Upper lobe of left lung (tissue), 6 donors: ENCODE data around the gene PLXNA2. TPM values are rescaled to one million over a fixed set of nuclear protein-coding genes. Genes with fewer than 3 reads are reported as not detected.

Experiments
- ATAC-seq, 2 donors: fragments of 200-7000 bp; cut with Tn5 transposase; one replicate each; pipeline ENCODE4 v1.9.1; 2022; ENCODE audit warnings: mild to moderate bottlenecking in 2 of 2, moderate library complexity in 2 of 2; ENCODE audit not compliant: low FRiP score in 2 of 2
- DNase-seq, 2 donors: peaks; one replicate each; pipeline ENCODE4 v3.0.0-alpha.2; 2019 to 2020
- H3K27ac ChIP-seq, 4 donors: fragments of 200-600 bp; sonication (generic); one replicate each; pipeline ENCODE4 v1.5.1; 2016 to 2019
- H3K27me3 ChIP-seq, 4 donors: fragments of 200-600 bp; sonication (generic); one replicate each; pipeline ENCODE4 v1.5.1; 2017 to 2019
- H3K36me3 ChIP-seq, 4 donors: fragments of 200-600 bp; sonication (generic); one replicate each; pipeline ENCODE4 v1.5.1; 2016 to 2019
- H3K4me1 ChIP-seq, 4 donors: fragments of 200-600 bp; sonication (generic); one replicate each; pipeline ENCODE4 v1.5.1; 2018 to 2019
- H3K4me3 ChIP-seq, 4 donors: fragments of 200-600 bp; sonication (generic); one replicate each; pipeline ENCODE4 v1.5.1; 2017 to 2019; ENCODE audit warnings: mild to moderate bottlenecking in 2 of 4, moderate library complexity in 1 of 4
- H3K9me3 ChIP-seq, 4 donors: fragments of 200-600 bp; sonication (generic); one replicate each; pipeline ENCODE4 v1.5.1; 2018 to 2019
- EP300 ChIP-seq, 4 donors: sonication (generic); formaldehyde crosslinking; IDR thresholded peaks; one replicate each; pipeline ENCODE4 v1.5.1; 2017; ENCODE audit warnings: antibody characterized with exemption in 4 of 4, control low read depth in 2 of 4
- POLR2A ChIP-seq, 4 donors: fragments of 450-650 bp; IDR thresholded peaks; one replicate each; pipeline ENCODE4 v1.5.1; 2016 to 2017; ENCODE audit warnings: antibody characterized with exemption in 4 of 4, mild to moderate bottlenecking in 2 of 4
- POLR2AphosphoS5 ChIP-seq, 2 donors: sonication (generic); formaldehyde crosslinking; IDR thresholded peaks; one replicate each; pipeline ENCODE4 v1.5.1; 2017; ENCODE audit warnings: antibody characterized with exemption in 2 of 2
- WGBS, 2 donors: methylation state at CpG; one replicate each; pipeline ENCODE4 v1.1.5; 2017 to 2018; 5-methylcytosine and 5-hydroxymethylcytosine counted together
- total RNA-seq, 6 donors: library from RNA; depleted of rRNA in 4 of 6; stranded (reverse); fragments of >200 nt in 4 of 6; gene quantifications; one replicate each; pipeline versions ENCODE4 v1.1.0 to v1.2.1, GENCODE V29; 2016 to 2021
- TF ChIP-seq, protein P1 (sequence below), 6 experiments: fragments of 450-650 bp in 4 of 6; fragments of 200-600 bp in 2 of 6; sonication (generic) in 2 of 6; IDR thresholded peaks; one replicate each; pipeline ENCODE4 v1.5.1; 2016 to 2019; ENCODE audit warnings: antibody characterized with exemption in 6 of 6
- donor health status: DM: no; HTN: no; CAD: no; lungs with moderate emphysema.
- donor health status: DM: no; HTN: yes; CAD: no; lungs with severe emphysema.

PLXNA2 gene
- total RNA-seq, 6 donors from 2014 or later = 77.5 to 150 (median 101) TPM

DNA sequence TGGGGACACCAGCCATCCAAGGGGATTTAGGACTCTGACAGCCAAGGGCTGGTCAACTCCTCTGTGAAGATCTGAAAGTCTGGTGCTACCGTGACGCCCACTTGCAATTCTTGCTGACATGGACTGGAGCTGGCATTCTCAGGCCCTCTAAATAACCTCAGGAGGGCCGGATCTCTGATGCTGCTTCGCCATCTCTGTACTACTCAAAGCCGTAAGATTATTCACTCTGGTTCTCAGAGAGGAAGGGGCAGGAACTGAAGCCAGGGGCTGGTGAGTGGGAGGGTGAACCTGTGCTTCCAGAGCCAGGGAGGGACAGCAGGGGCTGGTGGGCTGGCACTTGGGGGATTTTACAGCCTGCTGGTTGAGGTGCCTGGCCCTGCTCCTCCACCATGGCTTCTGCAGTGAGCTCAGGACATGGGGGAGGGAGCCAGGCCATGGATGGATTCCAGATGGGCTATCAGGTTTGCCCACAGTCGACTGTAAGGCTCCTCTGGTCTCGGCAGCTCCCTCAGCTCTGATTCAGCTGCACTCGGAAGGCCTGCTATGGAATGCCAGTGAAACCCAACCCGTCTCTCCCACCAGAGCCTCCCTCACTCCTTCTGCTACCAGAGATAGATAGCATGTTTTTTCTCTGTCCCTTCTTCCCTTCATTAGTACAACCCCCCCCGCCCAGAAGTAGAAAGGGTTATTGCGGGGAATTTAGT lies 84.5 kb downstream of the PLXNA2 start:
- TF ChIP-seq EP300 (IDR thresholded peaks at IDR 0.05) (no peak), POLR2AphosphoS5 (IDR thresholded peaks at IDR 0.05) (no peak), POLR2A (IDR thresholded peaks at IDR 0.05) (no peak)
- TF ChIP-seq, protein P1, sequence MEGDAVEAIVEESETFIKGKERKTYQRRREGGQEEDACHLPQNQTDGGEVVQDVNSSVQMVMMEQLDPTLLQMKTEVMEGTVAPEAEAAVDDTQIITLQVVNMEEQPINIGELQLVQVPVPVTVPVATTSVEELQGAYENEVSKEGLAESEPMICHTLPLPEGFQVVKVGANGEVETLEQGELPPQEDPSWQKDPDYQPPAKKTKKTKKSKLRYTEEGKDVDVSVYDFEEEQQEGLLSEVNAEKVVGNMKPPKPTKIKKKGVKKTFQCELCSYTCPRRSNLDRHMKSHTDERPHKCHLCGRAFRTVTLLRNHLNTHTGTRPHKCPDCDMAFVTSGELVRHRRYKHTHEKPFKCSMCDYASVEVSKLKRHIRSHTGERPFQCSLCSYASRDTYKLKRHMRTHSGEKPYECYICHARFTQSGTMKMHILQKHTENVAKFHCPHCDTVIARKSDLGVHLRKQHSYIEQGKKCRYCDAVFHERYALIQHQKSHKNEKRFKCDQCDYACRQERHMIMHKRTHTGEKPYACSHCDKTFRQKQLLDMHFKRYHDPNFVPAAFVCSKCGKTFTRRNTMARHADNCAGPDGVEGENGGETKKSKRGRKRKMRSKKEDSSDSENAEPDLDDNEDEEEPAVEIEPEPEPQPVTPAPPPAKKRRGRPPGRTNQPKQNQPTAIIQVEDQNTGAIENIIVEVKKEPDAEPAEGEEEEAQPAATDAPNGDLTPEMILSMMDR (IDR thresholded peaks at IDR 0.05) = no peak
- Histone ChIP-seq H3K27ac (peak overlapping the region; percentile 22 to 80 (median 49)), H3K36me3 (no peaks in the 10 kb centered on the region), H3K9me3 (no peaks in the 10 kb centered on the region), H3K4me1 (peaks cover 56 to 85% (median 70%) of the 10 kb centered on the region in 4 donors), H3K27me3 (no peaks in the 10 kb centered on the region), H3K4me3 (no peak overlapping the region)
- no peak for DNase-seq
- 74 to 84% methylated on average over 11 of the region's 11 CpGs for WGBS, 2 donors
- ATAC-seq = peak in 1 of 2 donors; percentile 50

DNA sequence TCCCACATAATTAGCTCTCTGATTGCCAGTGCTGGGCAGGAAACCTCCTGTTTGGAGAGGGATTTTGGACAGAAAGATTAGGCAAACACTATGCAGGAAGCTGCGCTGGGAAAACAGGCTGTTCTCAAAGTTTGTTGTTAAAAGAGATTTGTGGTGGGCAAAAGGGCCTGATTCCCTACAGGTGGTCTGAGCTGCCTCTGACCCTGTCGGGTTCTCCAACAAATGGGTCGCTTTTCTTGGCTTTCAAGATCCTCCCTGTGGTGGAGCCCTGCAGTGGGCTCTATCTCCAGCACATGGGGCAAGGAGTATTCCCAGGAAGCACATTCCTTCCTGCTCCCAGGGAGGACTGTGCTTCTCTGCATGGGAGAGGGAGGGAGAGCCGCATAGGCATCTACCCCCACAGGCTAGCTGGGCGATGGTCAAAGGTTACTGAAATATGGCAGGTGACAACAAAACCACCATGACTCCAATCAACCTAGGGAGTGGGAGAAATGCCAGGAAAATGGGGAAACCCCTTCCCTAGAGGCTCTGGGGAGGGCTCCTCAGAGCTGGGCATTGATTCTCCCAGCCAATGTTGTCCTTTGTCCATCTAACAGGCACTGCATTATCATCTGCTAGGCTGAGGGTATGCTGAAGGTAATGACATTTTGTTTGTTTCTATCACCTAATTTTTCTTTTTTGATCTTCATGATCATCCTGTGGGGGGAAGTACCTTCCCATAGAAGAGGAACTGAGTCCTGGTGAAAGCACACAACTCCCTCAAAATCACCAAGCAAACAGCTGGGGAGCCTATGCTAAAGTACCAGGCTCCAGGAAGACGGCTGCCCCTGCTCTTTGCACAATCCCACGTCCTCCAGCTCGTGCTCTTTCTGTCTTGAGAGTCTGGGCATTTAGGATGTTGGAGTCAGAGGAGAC lies 85.3 kb downstream of the PLXNA2 start:
- TF ChIP-seq, protein P1 (IDR thresholded peaks at IDR 0.05) = no peak
- no peak for TF ChIP-seq POLR2A (IDR thresholded peaks at IDR 0.05)
- no peak for TF ChIP-seq POLR2AphosphoS5 (IDR thresholded peaks at IDR 0.05)
- TF ChIP-seq EP300 (IDR thresholded peaks at IDR 0.05) = no peak
- H3K36me3 ChIP-seq = no peaks in the 10 kb centered on the region
- H3K27ac ChIP-seq = peak overlapping the region in 3 of 4 donors; percentile 22 to 80 (median 52)
- WGBS, 2 donors = 38 to 55% methylated on average over 5 to 8 of the region's 8 CpGs
- H3K9me3 ChIP-seq = no peaks in the 10 kb centered on the region
- no peaks in the 10 kb centered on the region for H3K27me3 ChIP-seq
- no peak for ATAC-seq
- no peak overlapping the region for H3K4me3 ChIP-seq
- DNase-seq = no peak
- H3K4me1 ChIP-seq = peaks cover 64 to 85% (median 76%) of the 10 kb centered on the region in 4 donors

DNA sequence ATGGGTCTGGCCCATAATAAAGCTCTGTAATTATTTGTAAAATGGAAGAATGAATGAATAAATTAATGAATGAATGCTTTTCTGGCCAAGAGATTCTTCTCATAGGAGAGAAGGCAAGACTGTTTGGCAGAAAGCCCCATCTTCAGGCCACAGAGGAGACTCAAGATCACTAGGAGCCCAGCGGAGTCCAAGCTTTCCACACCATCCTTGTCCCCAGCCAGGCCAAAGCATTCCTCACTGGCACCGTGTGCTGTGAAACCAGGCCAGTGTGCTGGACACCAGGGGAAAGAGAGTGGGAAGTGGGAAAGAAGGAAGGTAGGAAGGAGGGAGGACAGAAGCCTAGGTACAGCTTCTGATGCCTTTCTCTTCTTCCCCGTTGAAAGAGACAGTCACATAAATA lies 86.4 kb downstream of the PLXNA2 start:
- no peak overlapping the region for H3K4me3 ChIP-seq
- ATAC-seq (no peak), DNase-seq (no peak)
- H3K9me3 ChIP-seq = no peaks in the 10 kb centered on the region
- TF ChIP-seq, protein P1 (IDR thresholded peaks at IDR 0.05) = no peak
- TF ChIP-seq EP300 (IDR thresholded peaks at IDR 0.05) = no peak
- no peak for TF ChIP-seq POLR2A (IDR thresholded peaks at IDR 0.05)
- TF ChIP-seq POLR2AphosphoS5 (IDR thresholded peaks at IDR 0.05) = no peak
- H3K4me1 ChIP-seq = peaks cover 60 to 85% (median 74%) of the 10 kb centered on the region in 4 donors
- H3K36me3 ChIP-seq = no peaks in the 10 kb centered on the region
- no peak overlapping the region for H3K27ac ChIP-seq
- WGBS, 2 donors = 69 to 79% methylated on average over 3 of the region's 3 CpGs
- H3K27me3 ChIP-seq = no peaks in the 10 kb centered on the region

DNA sequence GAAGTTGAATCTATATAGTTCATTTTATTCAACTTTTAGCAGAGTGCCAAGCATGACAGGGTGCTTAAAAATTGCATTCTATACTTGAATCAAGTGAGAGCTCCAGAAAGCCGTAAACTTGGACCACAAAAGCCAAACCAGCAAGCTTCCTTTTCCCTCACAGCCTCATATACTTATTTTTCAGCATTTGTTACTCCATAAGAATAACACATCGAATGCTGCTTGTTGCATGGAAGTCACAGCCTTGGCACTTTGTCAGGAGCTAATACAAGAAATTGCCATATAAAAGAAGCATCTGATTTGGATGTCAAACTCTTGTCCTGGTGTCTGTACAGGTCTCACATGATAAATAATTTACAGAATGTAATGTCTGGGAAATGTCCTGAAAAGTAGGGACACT lies 87.4 kb downstream of the PLXNA2 start:
- TF ChIP-seq EP300 (IDR thresholded peaks at IDR 0.05) (no peak), POLR2AphosphoS5 (IDR thresholded peaks at IDR 0.05) (no peak), POLR2A (IDR thresholded peaks at IDR 0.05) (no peak)
- TF ChIP-seq, protein P1 (IDR thresholded peaks at IDR 0.05) = no peak
- no peak overlapping the region for H3K27ac ChIP-seq
- no peaks in the 10 kb centered on the region for H3K36me3 ChIP-seq
- ATAC-seq = no peak
- 62% methylated on average over 2 of the region's 2 CpGs for WGBS, 2 donors
- no peak for DNase-seq
- peaks cover 51 to 78% (median 67%) of the 10 kb centered on the region in 4 donors for H3K4me1 ChIP-seq
- no peaks in the 10 kb centered on the region for H3K27me3 ChIP-seq
- H3K4me3 ChIP-seq = no peak overlapping the region
- H3K9me3 ChIP-seq = no peaks in the 10 kb centered on the region
